Heart left ventricle (tissue), 16 donors: Measurements from ENCODE around the gene STAT3. TPM values are rescaled to one million over a fixed set of nuclear protein-coding genes. Genes with fewer than 3 reads are reported as not detected.
A peak's percentile ranks its signal among the peaks of the same experiment; 100 is the strongest.

Source experiments
- ATAC-seq, 4 donors: fragments of 200-7000 bp; cut with Tn5 transposase; one replicate each; pipeline ENCODE4 v1.9.1; 2020 to 2022; ENCODE audit warnings: moderate library complexity in 4 of 4, mild to moderate bottlenecking in 3 of 4, moderate number of reproducible peaks in 1 of 4
- DNase-seq, 5 donors: peaks; one replicate each; pipeline ENCODE4 v3.0.0-alpha.2; 2020
- H3K27ac ChIP-seq, 12 donors: fragments of 200-600 bp; sonication (generic) in 4 of 12; one replicate each; pipeline versions ENCODE4 v1.5.0 to v1.8.0; 2016 to 2022; ENCODE audit warnings: mild to moderate bottlenecking in 2 of 12
- H3K27me3 ChIP-seq, 9 donors: fragments of 200-600 bp; sonication (generic) in 2 of 9; one replicate each; pipeline versions ENCODE4 v1.5.1 to v1.8.0; 2016 to 2022; ENCODE audit warnings: mild to moderate bottlenecking in 3 of 9
- H3K36me3 ChIP-seq, 9 donors: fragments of 200-600 bp; sonication (generic) in 2 of 9; one replicate each; pipeline versions ENCODE4 v1.5.0 to v1.8.0; 2018 to 2022; ENCODE audit warnings: mild to moderate bottlenecking in 2 of 9
- H3K4me1 ChIP-seq, 12 donors: fragments of 200-600 bp; sonication (generic) in 4 of 12; one replicate each; pipeline versions ENCODE4 v1.5.0 to v1.8.0; 2016 to 2022; ENCODE audit warnings: mild to moderate bottlenecking in 3 of 12
- H3K4me3 ChIP-seq, 12 donors: fragments of 200-600 bp; sonication (generic) in 4 of 12; one replicate each; pipeline versions ENCODE4 v1.5.0 to v1.8.0; 2017 to 2022; ENCODE audit warnings: mild to moderate bottlenecking in 9 of 12, moderate library complexity in 4 of 12
- H3K9me3 ChIP-seq, 12 donors: fragments of 200-600 bp; sonication (generic) in 4 of 12; one replicate each; pipeline versions ENCODE4 v1.5.0 to v1.8.0; 2016 to 2022; ENCODE audit warnings: mild to moderate bottlenecking in 1 of 12
- POLR2A ChIP-seq, 2 donors: fragments of 450-650 bp; IDR thresholded peaks; one replicate each; pipeline ENCODE4 v1.6.1; 2017; ENCODE audit warnings: antibody characterized with exemption in 2 of 2, mild to moderate bottlenecking in 2 of 2, moderate library complexity in 2 of 2
- WGBS, 4 donors: extraction: QIAGEN DNeasy Blood & Tissue Kit in 2 of 4; methylation state at CpG; one replicate each; pipeline versions ENCODE4 v1.1.5 to v1.1.7; 2013 to 2018; 5-methylcytosine and 5-hydroxymethylcytosine counted together
- intact Hi-C, 10 donors: fragments of 100-400 bp; cut with DNase I; formaldehyde crosslinking; loops; one replicate each; pipeline versions ENCODE4 v1.11.1 to v1.14.2; 2022
- polyA plus RNA-seq, 2 donors: library from polyadenylated mRNA; stranded (reverse); fragments of 200-250 nt; gene quantifications; one replicate each; pipeline ENCODE4 v1.2.3, GENCODE V29; 2013
- total RNA-seq, 9 donors: library from RNA; depleted of rRNA in 2 of 9; stranded (reverse); fragments of >200 nt in 2 of 9; fragmentation: NEBNext Ultra II Directional in 3 of 9; extraction: Animal tissue kit (Norgen Biotek cat#: 25700) in 3 of 9; gene quantifications; one replicate each; pipeline versions ENCODE4 v1.1.0 to v1.2.4, GENCODE V29; 2016 to 2023
- TF ChIP-seq, protein P1 (sequence below), 12 donors: fragments of 200-600 bp; sonication (generic) in 4 of 12; IDR thresholded peaks; one replicate each; pipeline versions ENCODE4 v1.5.0 to v1.8.0; 2018 to 2022; ENCODE audit warnings: antibody characterized with exemption in 12 of 12, mild to moderate bottlenecking in 5 of 12
- donor health status: ischemic (EF 13 %, LVEDD 7.1; RV severe dilation, severe dysfunction).
- donor health status: healthy with polysubstance abuse.
- donor health status: DM: no; HTN: yes; CAD: no.
- donor health status: DM: no; HTN: no; CAD: no.
- donor health status: ischemic (EF 25% LVEDD 6.9; RV normal size, moderate dysfunction).
- donor health status: ischemic (EF 25% LVEDD 5.7; RV mildly dilated, moderate dysfunction).
- donor health status: healthy.
- donor health status: DM: yes; HTN: yes; CAD: no.
- donor health status: ischemic (EF 35%, LVEDD 5.7; RV mildly dilated, moderate dysfunction).
- donor health status: nonischemic (EF 11% LVEDD 7.7; RV severe dilation, severe dysfunction).
- donor health status: DM: yes; HTN: yes; CAD: no.
- donor health status: PGD.
- donor health status: ischemic (EF 29% LVEDD 5.4; RV normal size, mild dysfunction).
- donor health status: nonischemic (EF 23%, LVEDD 6.1; RV moderate dilation, normal function).

Gene STAT3
- total and polyA plus RNA-seq, 11 donors = 36.0 to 614 (median 148) TPM

DNA sequence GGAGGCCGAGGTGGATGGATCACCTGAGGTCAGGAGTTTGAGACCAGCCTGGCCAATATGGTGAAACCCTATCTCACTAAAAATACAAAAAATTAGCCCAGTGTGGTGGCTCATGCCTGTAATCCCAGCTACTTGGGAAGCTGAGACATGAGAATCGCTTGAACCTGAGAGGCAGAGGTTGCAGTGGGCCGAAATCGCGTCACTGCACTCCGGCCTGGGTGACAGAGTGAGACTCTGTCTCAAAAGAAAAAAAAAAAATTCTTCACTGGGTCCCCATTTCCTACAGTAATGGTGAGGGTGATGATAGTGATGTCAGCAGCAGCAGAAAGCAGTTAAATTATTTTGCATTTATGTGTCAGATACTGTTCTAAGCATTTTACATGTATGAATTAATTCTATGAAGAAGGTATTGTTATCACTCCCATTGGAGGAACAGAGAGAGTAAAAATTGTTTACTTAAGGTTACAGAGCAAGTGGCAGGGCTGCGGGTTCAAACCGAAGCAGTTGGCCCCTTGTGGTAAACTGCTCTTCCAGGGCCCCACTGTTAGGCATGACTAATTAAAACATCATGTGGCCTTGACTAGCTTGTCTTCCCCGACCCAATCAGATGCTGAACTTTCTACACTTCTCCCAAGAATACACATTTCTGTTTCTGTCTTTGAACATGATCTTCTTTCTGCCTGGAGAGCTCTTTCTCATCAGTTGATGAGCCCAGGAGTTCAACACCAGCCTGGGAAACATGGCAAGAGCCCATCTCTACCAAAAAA lies 45.8 kb downstream of the STAT3 start:
- Histone ChIP-seq H3K9me3 (no peaks in the 10 kb centered on the region), H3K4me1 (peaks cover under 1 to 59% (median 11%) of the 10 kb centered on the region in 12 donors), H3K36me3 (peaks cover 0 to 91% (median 87%) of the 10 kb centered on the region in 9 donors), H3K4me3 (no peak overlapping the region), H3K27me3 (no peaks in the 10 kb centered on the region), H3K27ac (peak overlapping the region in 4 of 12 donors; percentile 23 to 49 (median 44))
- intact Hi-C loops = no loop called here
- WGBS, 4 donors = 92 to 95% (median 93%) methylated on average over 9 of the region's 9 CpGs
- TF ChIP-seq, protein P1, sequence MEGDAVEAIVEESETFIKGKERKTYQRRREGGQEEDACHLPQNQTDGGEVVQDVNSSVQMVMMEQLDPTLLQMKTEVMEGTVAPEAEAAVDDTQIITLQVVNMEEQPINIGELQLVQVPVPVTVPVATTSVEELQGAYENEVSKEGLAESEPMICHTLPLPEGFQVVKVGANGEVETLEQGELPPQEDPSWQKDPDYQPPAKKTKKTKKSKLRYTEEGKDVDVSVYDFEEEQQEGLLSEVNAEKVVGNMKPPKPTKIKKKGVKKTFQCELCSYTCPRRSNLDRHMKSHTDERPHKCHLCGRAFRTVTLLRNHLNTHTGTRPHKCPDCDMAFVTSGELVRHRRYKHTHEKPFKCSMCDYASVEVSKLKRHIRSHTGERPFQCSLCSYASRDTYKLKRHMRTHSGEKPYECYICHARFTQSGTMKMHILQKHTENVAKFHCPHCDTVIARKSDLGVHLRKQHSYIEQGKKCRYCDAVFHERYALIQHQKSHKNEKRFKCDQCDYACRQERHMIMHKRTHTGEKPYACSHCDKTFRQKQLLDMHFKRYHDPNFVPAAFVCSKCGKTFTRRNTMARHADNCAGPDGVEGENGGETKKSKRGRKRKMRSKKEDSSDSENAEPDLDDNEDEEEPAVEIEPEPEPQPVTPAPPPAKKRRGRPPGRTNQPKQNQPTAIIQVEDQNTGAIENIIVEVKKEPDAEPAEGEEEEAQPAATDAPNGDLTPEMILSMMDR (IDR thresholded peaks at IDR 0.05) = no peak
- TF ChIP-seq POLR2A (IDR thresholded peaks at IDR 0.05) = no peak
- ATAC-seq (no peak), DNase-seq (no peak)

DNA sequence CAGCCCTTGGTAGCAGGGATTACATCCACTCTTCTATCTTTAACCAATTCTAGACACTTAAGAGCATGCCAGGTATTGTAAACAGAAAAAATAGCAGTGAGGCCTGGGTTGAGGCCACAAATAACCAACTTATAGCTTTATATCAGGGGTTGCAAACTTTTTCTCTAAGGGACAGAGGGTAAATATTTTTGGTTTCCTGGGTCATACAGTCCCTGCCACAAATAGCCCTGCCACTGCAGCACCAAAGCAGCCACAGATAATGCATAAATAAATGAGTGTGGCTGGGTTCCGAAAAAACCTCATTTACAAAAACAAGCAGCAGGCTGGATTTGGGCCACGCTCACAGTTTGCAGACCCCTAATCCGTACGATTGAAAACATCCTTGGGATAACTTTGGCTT lies 46.7 kb downstream of the STAT3 start:
- Histone ChIP-seq H3K4me1 (peaks cover 0 to 57% (median 10%) of the 10 kb centered on the region in 12 donors), H3K27me3 (no peaks in the 10 kb centered on the region), H3K9me3 (no peaks in the 10 kb centered on the region), H3K4me3 (no peak overlapping the region), H3K27ac (peak overlapping the region in 5 of 12 donors; percentile 23 to 49 (median 30)), H3K36me3 (peaks cover 0 to 95% (median 92%) of the 10 kb centered on the region in 9 donors)
- DNase-seq (no peak), ATAC-seq (peak in 2 of 4 donors; percentile 46 to 49)
- TF ChIP-seq POLR2A (IDR thresholded peaks at IDR 0.05) = no peak
- TF ChIP-seq, protein P1 (IDR thresholded peaks at IDR 0.05) = no peak
- intact Hi-C loops = no loop called here
- 56 to 77% (median 71%) methylated on average over 4 of the region's 4 CpGs for WGBS, 4 donors

DNA sequence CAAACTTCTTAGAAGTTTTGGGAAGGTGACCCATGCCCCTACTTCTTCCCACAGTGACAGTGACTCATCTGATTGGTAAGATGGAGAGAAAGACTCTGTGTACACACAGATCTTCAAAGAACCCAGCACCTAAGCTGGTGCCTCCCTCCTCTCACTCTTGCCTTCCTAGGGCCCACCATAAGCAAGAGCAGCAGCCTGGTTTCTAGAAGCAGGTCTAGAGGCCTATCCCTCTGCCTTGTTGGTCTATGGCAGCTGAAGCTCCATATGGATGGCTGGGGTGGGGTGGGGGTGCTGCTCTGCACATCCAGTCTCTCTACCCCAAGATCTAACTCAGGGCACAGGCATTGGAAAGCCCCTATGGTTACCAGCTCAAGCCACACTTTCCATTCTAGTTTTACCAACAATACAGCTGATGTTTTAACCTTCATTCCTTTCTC lies 47.5 kb downstream of the STAT3 start:
- Histone ChIP-seq H3K9me3 (no peaks in the 10 kb centered on the region), H3K36me3 (peaks cover 0 to 95% (median 92%) of the 10 kb centered on the region in 9 donors), H3K4me3 (no peak overlapping the region), H3K4me1 (peaks cover 0 to 49% (median 10%) of the 10 kb centered on the region in 12 donors), H3K27me3 (no peaks in the 10 kb centered on the region), H3K27ac (peak overlapping the region in 1 of 12 donors; percentile 49)
- ATAC-seq (no peak), DNase-seq (no peak)
- no peak for TF ChIP-seq POLR2A (IDR thresholded peaks at IDR 0.05)
- TF ChIP-seq, protein P1 (IDR thresholded peaks at IDR 0.05) = no peak
- intact Hi-C loops = no loop called here

DNA sequence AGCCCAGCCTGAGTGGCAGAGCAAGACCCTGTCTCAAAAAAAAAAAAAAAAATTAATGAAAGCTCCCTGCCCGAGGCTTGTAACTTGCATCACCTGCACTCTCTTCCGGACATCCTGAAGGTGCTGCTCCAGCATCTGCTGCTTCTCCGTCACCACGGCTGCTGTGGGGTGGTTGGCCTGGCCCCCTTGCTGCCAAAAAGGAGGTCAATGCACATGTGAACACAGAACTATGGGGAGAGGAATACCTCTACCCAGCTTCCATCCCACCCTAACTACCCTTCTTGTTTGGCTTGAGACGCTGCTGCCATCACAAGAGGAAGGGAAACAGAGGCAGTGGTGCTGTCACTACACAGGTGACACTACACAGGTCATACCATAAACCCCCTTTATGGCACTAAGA lies 49.0 kb downstream of the STAT3 start:
- Histone ChIP-seq H3K27me3 (no peaks in the 10 kb centered on the region), H3K4me3 (no peak overlapping the region), H3K36me3 (peaks cover 3 to 95% (median 92%) of the 10 kb centered on the region in 9 donors), H3K9me3 (no peaks in the 10 kb centered on the region), H3K27ac (peak overlapping the region in 1 of 12 donors; percentile 64), H3K4me1 (peaks cover 0 to 48% (median 10%) of the 10 kb centered on the region in 12 donors)
- TF ChIP-seq POLR2A (IDR thresholded peaks at IDR 0.05) = no peak
- TF ChIP-seq, protein P1 (IDR thresholded peaks at IDR 0.05) = no peak
- DNase-seq (no peak), ATAC-seq (no peak)
- intact Hi-C loops = no loop called here
- WGBS, 4 donors = 92 to 96% (median 94%) methylated on average over 5 of the region's 5 CpGs
